ENCODE measurements around the gene TRERF1. TPM values are rescaled to one million over a fixed set of nuclear protein-coding genes. Genes with fewer than 3 reads are reported as not detected.

TRERF1 gene
- polyA plus RNA-seq, 1 of the 3 experiments (the other 2 are of a cell fraction): 3.6 TPM

DNA sequence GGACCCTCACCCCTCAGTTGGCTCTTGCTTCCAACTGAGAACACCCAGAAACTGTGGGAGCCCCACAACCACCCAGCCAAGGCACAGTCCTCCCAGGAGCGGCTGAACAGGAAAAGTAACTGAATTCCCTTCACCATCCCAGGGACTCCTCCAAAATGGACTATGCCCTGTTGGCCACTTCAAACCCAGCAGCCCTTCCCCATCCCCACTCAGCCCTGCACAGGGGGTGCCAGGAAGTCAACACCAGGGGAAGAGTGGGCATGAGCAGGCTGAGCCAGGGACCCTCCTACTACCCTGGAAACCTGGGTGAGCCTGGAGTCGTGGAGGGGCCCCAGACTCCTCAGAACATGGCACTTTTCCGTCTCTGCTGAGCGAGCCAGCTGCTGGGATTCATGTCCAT, 267.3 kb downstream of the TRERF1 start:
- DNase-seq: no peak
- Histone ChIP-seq H3K36me3 (replicated peaks in 1 of 2; ENCODE audit: control insufficient read depth in 1 of 2, insufficient read depth in 2 of 2, low read length in 1 of 2) (no peaks in the 10 kb centered on the region), H3K4me3 (ENCODE audit: low read depth in 2 of 2, low read length in 1 of 2) (no peak overlapping the region), H3K27ac (ENCODE audit: low read depth in 2 of 2, low read length in 1 of 2) (no peak overlapping the region), H3K9me2 (no peaks in the 10 kb centered on the region), H3F3A (replicated peaks; ENCODE audit: insufficient read depth) (peaks cover 4% of the 10 kb centered on the region), H3K4me2 (no peak overlapping the region), H3K9me3 (no peaks in the 10 kb centered on the region), H2AFZ (ENCODE audit: low read depth) (no peak overlapping the region), H4K20me1 (ENCODE audit: insufficient read depth) (no peaks in the 10 kb centered on the region), H3K4me1 (ENCODE audit: control insufficient read depth in 1 of 2, insufficient read depth in 2 of 2, low read depth in 1 of 2, low read length in 1 of 2) (no peaks in the 10 kb centered on the region; a peak in 1 of 4 replicates), H3K27me3 (ENCODE audit: insufficient read depth) (no peaks in the 10 kb centered on the region), H3K79me2 (ENCODE audit: insufficient read depth) (no peaks in the 10 kb centered on the region), H3K9ac (no peak overlapping the region)
- TF ChIP-seq, protein P1, sequence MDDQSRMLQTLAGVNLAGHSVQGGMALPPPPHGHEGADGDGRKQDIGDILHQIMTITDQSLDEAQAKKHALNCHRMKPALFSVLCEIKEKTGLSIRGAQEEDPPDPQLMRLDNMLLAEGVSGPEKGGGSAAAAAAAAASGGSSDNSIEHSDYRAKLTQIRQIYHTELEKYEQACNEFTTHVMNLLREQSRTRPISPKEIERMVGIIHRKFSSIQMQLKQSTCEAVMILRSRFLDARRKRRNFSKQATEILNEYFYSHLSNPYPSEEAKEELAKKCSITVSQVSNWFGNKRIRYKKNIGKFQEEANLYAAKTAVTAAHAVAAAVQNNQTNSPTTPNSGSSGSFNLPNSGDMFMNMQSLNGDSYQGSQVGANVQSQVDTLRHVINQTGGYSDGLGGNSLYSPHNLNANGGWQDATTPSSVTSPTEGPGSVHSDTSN (IDR thresholded peaks at IDR 0.05): no peak
- TF ChIP-seq, protein P2, sequence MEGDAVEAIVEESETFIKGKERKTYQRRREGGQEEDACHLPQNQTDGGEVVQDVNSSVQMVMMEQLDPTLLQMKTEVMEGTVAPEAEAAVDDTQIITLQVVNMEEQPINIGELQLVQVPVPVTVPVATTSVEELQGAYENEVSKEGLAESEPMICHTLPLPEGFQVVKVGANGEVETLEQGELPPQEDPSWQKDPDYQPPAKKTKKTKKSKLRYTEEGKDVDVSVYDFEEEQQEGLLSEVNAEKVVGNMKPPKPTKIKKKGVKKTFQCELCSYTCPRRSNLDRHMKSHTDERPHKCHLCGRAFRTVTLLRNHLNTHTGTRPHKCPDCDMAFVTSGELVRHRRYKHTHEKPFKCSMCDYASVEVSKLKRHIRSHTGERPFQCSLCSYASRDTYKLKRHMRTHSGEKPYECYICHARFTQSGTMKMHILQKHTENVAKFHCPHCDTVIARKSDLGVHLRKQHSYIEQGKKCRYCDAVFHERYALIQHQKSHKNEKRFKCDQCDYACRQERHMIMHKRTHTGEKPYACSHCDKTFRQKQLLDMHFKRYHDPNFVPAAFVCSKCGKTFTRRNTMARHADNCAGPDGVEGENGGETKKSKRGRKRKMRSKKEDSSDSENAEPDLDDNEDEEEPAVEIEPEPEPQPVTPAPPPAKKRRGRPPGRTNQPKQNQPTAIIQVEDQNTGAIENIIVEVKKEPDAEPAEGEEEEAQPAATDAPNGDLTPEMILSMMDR (IDR thresholded peaks at IDR 0.05): no peak
- TF ChIP-seq ELF1 (IDR thresholded peaks at IDR 0.05) (no peak), TEAD4 (IDR thresholded peaks at IDR 0.05; ENCODE audit: borderline replicate concordance, insufficient read depth) (no peak), TAF1 (IDR thresholded peaks at IDR 0.05; ENCODE audit: borderline replicate concordance, low read depth, low read length) (no peak), NFIC (IDR thresholded peaks at IDR 0.05; ENCODE audit: borderline replicate concordance) (no peak), FOXJ3 (CRISPR knock-in tag; IDR thresholded peaks at IDR 0.05) (no peak), FOSL2 (IDR thresholded peaks at IDR 0.05; ENCODE audit: borderline replicate concordance, low read depth) (no peak), NRF1 (IDR thresholded peaks at IDR 0.05; ENCODE audit: low read depth, low read length) (no peak), RXRA (IDR thresholded peaks at IDR 0.05; ENCODE audit: borderline replicate concordance, low read depth) (no peak), RCOR1 (IDR thresholded peaks at IDR 0.05; ENCODE audit: low read length) (no peak), RFX5 (IDR thresholded peaks at IDR 0.05; ENCODE audit: low read length) (no peak), MEF2A (IDR thresholded peaks at IDR 0.05; ENCODE audit: borderline replicate concordance, low read depth) (no peak)
- TF ChIP-seq, protein P3, sequence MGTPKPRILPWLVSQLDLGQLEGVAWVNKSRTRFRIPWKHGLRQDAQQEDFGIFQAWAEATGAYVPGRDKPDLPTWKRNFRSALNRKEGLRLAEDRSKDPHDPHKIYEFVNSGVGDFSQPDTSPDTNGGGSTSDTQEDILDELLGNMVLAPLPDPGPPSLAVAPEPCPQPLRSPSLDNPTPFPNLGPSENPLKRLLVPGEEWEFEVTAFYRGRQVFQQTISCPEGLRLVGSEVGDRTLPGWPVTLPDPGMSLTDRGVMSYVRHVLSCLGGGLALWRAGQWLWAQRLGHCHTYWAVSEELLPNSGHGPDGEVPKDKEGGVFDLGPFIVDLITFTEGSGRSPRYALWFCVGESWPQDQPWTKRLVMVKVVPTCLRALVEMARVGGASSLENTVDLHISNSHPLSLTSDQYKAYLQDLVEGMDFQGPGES (IDR thresholded peaks at IDR 0.05; ENCODE audit: low read depth, low read length): no peak
- TF ChIP-seq, protein P4, sequence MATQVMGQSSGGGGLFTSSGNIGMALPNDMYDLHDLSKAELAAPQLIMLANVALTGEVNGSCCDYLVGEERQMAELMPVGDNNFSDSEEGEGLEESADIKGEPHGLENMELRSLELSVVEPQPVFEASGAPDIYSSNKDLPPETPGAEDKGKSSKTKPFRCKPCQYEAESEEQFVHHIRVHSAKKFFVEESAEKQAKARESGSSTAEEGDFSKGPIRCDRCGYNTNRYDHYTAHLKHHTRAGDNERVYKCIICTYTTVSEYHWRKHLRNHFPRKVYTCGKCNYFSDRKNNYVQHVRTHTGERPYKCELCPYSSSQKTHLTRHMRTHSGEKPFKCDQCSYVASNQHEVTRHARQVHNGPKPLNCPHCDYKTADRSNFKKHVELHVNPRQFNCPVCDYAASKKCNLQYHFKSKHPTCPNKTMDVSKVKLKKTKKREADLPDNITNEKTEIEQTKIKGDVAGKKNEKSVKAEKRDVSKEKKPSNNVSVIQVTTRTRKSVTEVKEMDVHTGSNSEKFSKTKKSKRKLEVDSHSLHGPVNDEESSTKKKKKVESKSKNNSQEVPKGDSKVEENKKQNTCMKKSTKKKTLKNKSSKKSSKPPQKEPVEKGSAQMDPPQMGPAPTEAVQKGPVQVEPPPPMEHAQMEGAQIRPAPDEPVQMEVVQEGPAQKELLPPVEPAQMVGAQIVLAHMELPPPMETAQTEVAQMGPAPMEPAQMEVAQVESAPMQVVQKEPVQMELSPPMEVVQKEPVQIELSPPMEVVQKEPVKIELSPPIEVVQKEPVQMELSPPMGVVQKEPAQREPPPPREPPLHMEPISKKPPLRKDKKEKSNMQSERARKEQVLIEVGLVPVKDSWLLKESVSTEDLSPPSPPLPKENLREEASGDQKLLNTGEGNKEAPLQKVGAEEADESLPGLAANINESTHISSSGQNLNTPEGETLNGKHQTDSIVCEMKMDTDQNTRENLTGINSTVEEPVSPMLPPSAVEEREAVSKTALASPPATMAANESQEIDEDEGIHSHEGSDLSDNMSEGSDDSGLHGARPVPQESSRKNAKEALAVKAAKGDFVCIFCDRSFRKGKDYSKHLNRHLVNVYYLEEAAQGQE (IDR thresholded peaks at IDR 0.05; ENCODE audit: low read depth, low read length): no peak
- ChIA-PET CTCF (interaction anchor here (1.1 to 1.8 kb wide), 2 partner anchors 30 to 364 kb away, joined by 4 to 6 read pairs; no protein-coding TSS in a partner anchor), POLR2A (no interaction called here)
- 92% methylated on average over 3 of the region's 4 CpGs for WGBS (ENCODE audit: low lambda C conversion rate)

All from SK-N-SH (cell line).